Sigmoid colon (tissue), 7 donors: ENCODE data around the gene GRAMD4. TPM values are rescaled to one million over a fixed set of nuclear protein-coding genes. Genes with fewer than 3 reads are reported as not detected.

ENCODE experiments used
- DNase-seq: peaks from one replicate; pipeline ENCODE4 v3.0.0-alpha.2; 2019
- H3K27ac ChIP-seq, 4 donors: fragments of 200-600 bp; sonication (generic); one replicate each; pipeline ENCODE4 v1.5.1; 2016 to 2019; ENCODE audit warnings: mild to moderate bottlenecking in 1 of 4
- H3K27me3 ChIP-seq, 3 donors: fragments of 200-600 bp; sonication (generic); one replicate each; pipeline ENCODE4 v1.5.1; 2019; ENCODE audit warnings: mild to moderate bottlenecking in 1 of 3
- H3K36me3 ChIP-seq, 4 donors: fragments of 200-600 bp; sonication (generic); one replicate each; pipeline ENCODE4 v1.5.1; 2016 to 2019
- H3K4me1 ChIP-seq, 4 donors: fragments of 200-600 bp; sonication (generic); one replicate each; pipeline ENCODE4 v1.5.1; 2017 to 2019
- H3K4me3 ChIP-seq, 4 donors: fragments of 200-600 bp; sonication (generic); one replicate each; pipeline ENCODE4 v1.5.1; 2017 to 2019; ENCODE audit warnings: mild to moderate bottlenecking in 2 of 4, moderate library complexity in 1 of 4
- H3K9me3 ChIP-seq, 4 donors: fragments of 200-600 bp in 3 of 4; sonication (generic) in 3 of 4; one replicate each; pipeline versions ENCODE4 v1.5.1 to v1.6.1; 2013 to 2019
- EP300 ChIP-seq, 4 donors: sonication (generic); formaldehyde crosslinking; IDR thresholded peaks; one replicate each; pipeline ENCODE4 v1.6.1; 2017; ENCODE audit warnings: antibody characterized with exemption in 4 of 4
- POLR2A ChIP-seq, 2 donors: fragments of 450-650 bp; IDR thresholded peaks; one replicate each; pipeline ENCODE4 v1.6.1; 2016; ENCODE audit warnings: antibody characterized with exemption in 2 of 2, mild to moderate bottlenecking in 2 of 2, moderate library complexity in 2 of 2
- POLR2AphosphoS5 ChIP-seq, 4 donors: sonication (generic); formaldehyde crosslinking; IDR thresholded peaks; one replicate each; pipeline ENCODE4 v1.6.1; 2017; ENCODE audit warnings: antibody characterized with exemption in 4 of 4
- WGBS, 2 donors: extraction: QIAGEN DNeasy Blood & Tissue Kit; methylation state at CpG; one replicate each; pipeline ENCODE4 v1.1.7; 2013; 5-methylcytosine and 5-hydroxymethylcytosine counted together
- intact Hi-C: fragments of 100-400 bp; cut with DNase I; formaldehyde crosslinking; loops from one replicate; pipeline ENCODE4 v1.15.1; 2023
- polyA plus RNA-seq, 3 donors: library from polyadenylated mRNA; stranded (reverse); fragments of 200-250 nt; gene quantifications; one replicate each; pipeline ENCODE4 v1.2.3, GENCODE V29; 2013
- total RNA-seq, 4 donors: library from RNA; depleted of rRNA; stranded (reverse); fragments of >200 nt; gene quantifications; one replicate each; pipeline ENCODE4 v1.1.0, GENCODE V29; 2016
- TF ChIP-seq, protein P1 (sequence below), 4 experiments: fragments of 450-650 bp in 3 of 4; fragments of 200-600 bp in 1 of 4; IDR thresholded peaks; one replicate each; pipeline ENCODE4 v1.5.1; 2016 to 2019; ENCODE audit warnings: antibody characterized with exemption in 4 of 4, mild to moderate bottlenecking in 3 of 4, moderate library complexity in 2 of 4
- donor health status: healthy with polysubstance abuse.
- donor health status: Bipolar disorder and iron deficiency.
- donor health status: healthy.

The GRAMD4 gene
- total and polyA plus RNA-seq, 7 donors: 11.6 to 57.2 (median 23.5) TPM

DNA sequence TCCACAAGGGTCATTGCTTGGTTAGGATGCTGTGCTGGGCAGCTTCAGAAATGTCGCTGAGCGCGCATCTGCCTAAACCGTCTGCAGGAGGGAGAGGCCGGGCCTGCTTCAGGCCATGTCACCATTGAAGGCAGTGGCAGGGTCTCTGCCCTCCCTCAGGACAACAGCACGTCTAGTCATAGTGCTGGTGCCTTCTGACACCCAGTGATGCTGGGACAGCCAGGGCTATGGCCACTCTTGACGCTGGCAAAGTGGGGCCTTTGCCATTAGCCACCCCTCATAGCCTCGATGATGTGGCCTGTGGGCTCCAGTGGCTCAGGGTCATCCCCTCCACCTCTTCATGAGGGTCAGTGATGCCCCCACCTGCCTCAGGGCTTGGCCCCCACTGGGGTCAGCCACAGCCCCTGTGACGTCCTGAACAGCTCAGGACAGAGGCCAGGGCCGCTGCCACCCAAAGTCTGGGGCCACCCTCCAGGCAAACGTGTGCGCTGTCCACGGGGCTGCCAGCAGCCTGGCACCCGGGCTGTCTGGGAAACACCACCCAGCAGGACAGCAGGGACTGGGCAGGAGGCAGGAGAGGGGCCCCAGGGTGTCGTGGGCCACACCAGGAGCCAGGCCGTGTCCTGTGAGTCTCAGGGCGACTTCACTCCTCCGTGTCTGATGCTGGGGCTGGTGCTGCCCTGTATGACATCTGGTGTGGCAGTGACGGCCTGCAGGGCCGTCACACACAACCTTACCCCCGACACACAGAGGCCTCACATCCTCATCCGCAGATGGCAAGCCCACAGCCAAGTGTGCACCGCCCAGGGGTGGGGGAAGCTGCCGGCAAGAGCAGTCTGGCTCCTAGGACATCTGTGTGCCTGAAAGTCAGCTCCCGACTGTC lies 75.4 kb downstream of the GRAMD4 start:
- WGBS, 2 donors: 78 to 83% methylated on average over 25 of the region's 25 CpGs
- TF ChIP-seq EP300 (IDR thresholded peaks at IDR 0.05): no peak
- no peak for TF ChIP-seq POLR2A (IDR thresholded peaks at IDR 0.05)
- TF ChIP-seq POLR2AphosphoS5 (IDR thresholded peaks at IDR 0.05): no peak
- TF ChIP-seq, protein P1, sequence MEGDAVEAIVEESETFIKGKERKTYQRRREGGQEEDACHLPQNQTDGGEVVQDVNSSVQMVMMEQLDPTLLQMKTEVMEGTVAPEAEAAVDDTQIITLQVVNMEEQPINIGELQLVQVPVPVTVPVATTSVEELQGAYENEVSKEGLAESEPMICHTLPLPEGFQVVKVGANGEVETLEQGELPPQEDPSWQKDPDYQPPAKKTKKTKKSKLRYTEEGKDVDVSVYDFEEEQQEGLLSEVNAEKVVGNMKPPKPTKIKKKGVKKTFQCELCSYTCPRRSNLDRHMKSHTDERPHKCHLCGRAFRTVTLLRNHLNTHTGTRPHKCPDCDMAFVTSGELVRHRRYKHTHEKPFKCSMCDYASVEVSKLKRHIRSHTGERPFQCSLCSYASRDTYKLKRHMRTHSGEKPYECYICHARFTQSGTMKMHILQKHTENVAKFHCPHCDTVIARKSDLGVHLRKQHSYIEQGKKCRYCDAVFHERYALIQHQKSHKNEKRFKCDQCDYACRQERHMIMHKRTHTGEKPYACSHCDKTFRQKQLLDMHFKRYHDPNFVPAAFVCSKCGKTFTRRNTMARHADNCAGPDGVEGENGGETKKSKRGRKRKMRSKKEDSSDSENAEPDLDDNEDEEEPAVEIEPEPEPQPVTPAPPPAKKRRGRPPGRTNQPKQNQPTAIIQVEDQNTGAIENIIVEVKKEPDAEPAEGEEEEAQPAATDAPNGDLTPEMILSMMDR (IDR thresholded peaks at IDR 0.05): no peak
- Histone ChIP-seq H3K36me3 (peaks cover 16 to 96% (median 56%) of the 10 kb centered on the region in 4 donors), H3K27me3 (no peaks in the 10 kb centered on the region), H3K4me3 (no peak overlapping the region), H3K4me1 (no peaks in the 10 kb centered on the region), H3K27ac (no peak overlapping the region), H3K9me3 (no peaks in the 10 kb centered on the region)
- intact Hi-C loops: no loop called here
- peak; percentile 58 for DNase-seq

DNA sequence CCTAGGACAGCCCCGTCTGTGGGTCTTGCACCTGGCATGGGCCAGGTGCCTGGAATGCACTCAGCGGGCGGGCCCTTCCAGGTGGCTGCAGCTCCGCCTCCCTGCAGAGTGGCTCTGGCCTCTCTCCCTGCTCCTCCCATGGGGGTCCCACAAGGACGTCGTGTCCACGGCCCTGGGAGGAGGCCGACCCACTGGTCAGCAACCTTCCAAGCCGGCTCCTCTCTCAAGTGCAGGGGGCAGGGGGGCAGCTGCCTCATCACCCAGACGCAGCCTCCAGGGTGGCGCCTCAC lies 76.0 kb downstream of the GRAMD4 start:
- Histone ChIP-seq H3K27me3 (no peaks in the 10 kb centered on the region), H3K9me3 (no peaks in the 10 kb centered on the region), H3K4me1 (no peaks in the 10 kb centered on the region), H3K4me3 (no peak overlapping the region), H3K27ac (no peak overlapping the region), H3K36me3 (peaks cover 19 to 96% (median 59%) of the 10 kb centered on the region in 4 donors)
- WGBS, 2 donors: 73 to 83% methylated on average over 11 of the region's 11 CpGs
- TF ChIP-seq, protein P1 (IDR thresholded peaks at IDR 0.05): no peak
- TF ChIP-seq EP300 (IDR thresholded peaks at IDR 0.05) (no peak), POLR2A (IDR thresholded peaks at IDR 0.05) (no peak), POLR2AphosphoS5 (IDR thresholded peaks at IDR 0.05) (no peak)
- intact Hi-C loops: no loop called here
- peak; percentile 63 for DNase-seq

DNA sequence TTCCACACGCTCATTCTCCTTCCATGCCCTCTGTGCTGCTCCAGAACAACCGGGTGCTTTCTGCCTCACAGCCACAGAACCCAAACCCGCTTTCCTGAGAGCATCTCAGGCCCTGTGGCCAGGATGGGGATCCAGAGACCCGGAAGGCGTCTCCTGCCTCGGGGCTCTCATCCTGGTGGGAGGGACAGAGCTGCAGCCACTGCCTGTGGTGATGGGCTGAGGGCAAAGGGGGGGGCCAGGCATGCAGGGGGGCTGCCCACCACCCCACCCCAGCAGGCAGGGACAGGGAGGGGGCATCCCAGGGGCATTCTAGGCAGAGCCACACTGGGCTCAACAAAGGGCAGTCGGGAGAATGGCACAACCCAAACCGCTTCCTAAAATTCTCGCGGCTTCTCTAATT lies 76.4 kb downstream of the GRAMD4 start:
- 94 to 95% methylated on average over 10 of the region's 10 CpGs for WGBS, 2 donors
- intact Hi-C loops: no loop called here
- no peaks in the 10 kb centered on the region for H3K4me1 ChIP-seq
- H3K27ac ChIP-seq: no peak overlapping the region
- H3K9me3 ChIP-seq: no peaks in the 10 kb centered on the region
- no peak for TF ChIP-seq EP300 (IDR thresholded peaks at IDR 0.05)
- no peak for TF ChIP-seq POLR2A (IDR thresholded peaks at IDR 0.05)
- TF ChIP-seq, protein P1 (IDR thresholded peaks at IDR 0.05): no peak
- no peak for TF ChIP-seq POLR2AphosphoS5 (IDR thresholded peaks at IDR 0.05)
- no peak overlapping the region for H3K4me3 ChIP-seq
- H3K27me3 ChIP-seq: no peaks in the 10 kb centered on the region
- DNase-seq: peak; percentile 48
- peaks cover 22 to 96% (median 59%) of the 10 kb centered on the region in 4 donors for H3K36me3 ChIP-seq

DNA sequence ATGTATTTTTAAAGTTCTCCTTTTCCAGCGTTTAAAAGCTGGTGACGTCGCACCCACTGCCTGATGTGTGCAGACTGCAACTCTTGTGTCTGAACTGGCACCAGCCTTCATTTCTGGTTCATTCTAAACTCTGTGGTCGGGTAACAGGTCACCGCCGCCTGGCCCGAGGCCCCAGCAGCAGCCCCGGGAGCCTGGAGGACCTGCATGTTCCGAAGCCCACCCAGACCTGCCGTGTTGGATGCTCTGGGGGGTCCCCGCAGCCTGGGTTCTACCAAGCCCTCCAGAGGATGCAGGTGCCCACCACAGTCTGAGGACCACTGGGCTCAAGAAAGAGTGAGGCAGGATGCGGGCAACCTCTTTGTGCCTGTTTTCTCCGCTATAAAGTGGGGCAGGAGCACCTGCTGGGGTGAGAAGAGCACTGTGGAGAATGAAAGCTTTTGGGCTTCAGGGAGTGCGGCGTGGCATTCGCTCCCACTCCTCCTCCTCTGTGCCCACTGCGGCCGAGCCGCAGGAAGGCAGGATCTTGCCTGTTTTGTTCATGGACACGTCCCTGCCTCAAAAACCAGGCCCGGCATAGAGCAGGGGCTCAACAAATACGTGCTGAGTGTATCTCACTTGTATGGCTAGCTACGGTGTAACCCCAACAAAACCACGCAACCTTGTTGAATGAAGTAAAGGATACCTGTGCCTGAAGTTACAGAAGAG lies 77.8 kb downstream of the GRAMD4 start:
- peaks cover 19 to 98% (median 58%) of the 10 kb centered on the region in 4 donors for H3K36me3 ChIP-seq
- peak; percentile 50 for DNase-seq
- H3K27me3 ChIP-seq: no peaks in the 10 kb centered on the region
- intact Hi-C loops: no loop called here
- H3K9me3 ChIP-seq: no peaks in the 10 kb centered on the region
- H3K4me1 ChIP-seq: no peaks in the 10 kb centered on the region
- no peak overlapping the region for H3K27ac ChIP-seq
- no peak overlapping the region for H3K4me3 ChIP-seq
- TF ChIP-seq, protein P1 (IDR thresholded peaks at IDR 0.05): no peak
- TF ChIP-seq EP300 (IDR thresholded peaks at IDR 0.05): no peak
- no peak for TF ChIP-seq POLR2AphosphoS5 (IDR thresholded peaks at IDR 0.05)
- TF ChIP-seq POLR2A (IDR thresholded peaks at IDR 0.05): no peak
- WGBS, 2 donors: 93% methylated on average over 24 of the region's 24 CpGs
